DOHH2 (cell line): ENCODE results near the gene GTF2F2.
A peak's percentile ranks its signal among the peaks of the same experiment; 100 is the strongest.

ENCODE experiments used
- H3F3A ChIP-seq: fragments of 200-600 bp; sonication (generic), shearing (Covaris generic); 2 replicates; pipeline ENCODE4 v1.6.0; 2016; ENCODE audit warnings: antibody characterized with exemption, mild to moderate bottlenecking; ENCODE audit not compliant: control insufficient read depth, insufficient read depth
- H3K27ac ChIP-seq: fragments of 200-600 bp; sonication (generic); 2 replicates; pipeline ENCODE4 v1.5.1; 2014; ENCODE audit warnings: low read depth, mild to moderate bottlenecking, low read length, moderate library complexity
- H3K27me3 ChIP-seq: fragments of 200-600 bp; sonication (generic); 2 replicates; pipeline ENCODE4 v1.6.1; 2014; ENCODE audit warnings: mild to moderate bottlenecking, low read length, mixed read lengths; ENCODE audit not compliant: control insufficient read depth
- H3K36me3 ChIP-seq: fragments of 200-600 bp; sonication (generic); 2 replicates; pipeline ENCODE4 v1.6.1; 2014; ENCODE audit warnings: mild to moderate bottlenecking, low read length, moderate library complexity, mixed read lengths; ENCODE audit not compliant: control insufficient read depth
- H3K4me1 ChIP-seq: fragments of 200-600 bp; sonication (generic); 2 replicates; pipeline ENCODE4 v1.6.1; 2014; ENCODE audit warnings: mild to moderate bottlenecking, low read length, mixed read lengths; ENCODE audit not compliant: control insufficient read depth
- H3K4me2 ChIP-seq: fragments of 200-600 bp; sonication (generic); 2 replicates; pipeline ENCODE4 v1.6.0; 2014; ENCODE audit warnings: mild to moderate bottlenecking, low read length, moderate library complexity
- H3K4me3 ChIP-seq: fragments of 200-600 bp; sonication (generic); 2 replicates; pipeline ENCODE4 v1.5.1; 2014; ENCODE audit warnings: mild to moderate bottlenecking, low read length, mixed read lengths
- H3K79me2 ChIP-seq: fragments of 200-600 bp; sonication (generic); 2 replicates; pipeline ENCODE4 v1.6.1; 2014; ENCODE audit warnings: mild to moderate bottlenecking, low read length, mixed read lengths; ENCODE audit not compliant: control insufficient read depth
- H3K9me2 ChIP-seq: fragments of 200-600 bp; sonication (generic); replicated peaks from 2 replicates; pipeline ENCODE4 v1.6.1; 2014; ENCODE audit warnings: mild to moderate bottlenecking, low read length, mixed read lengths; ENCODE audit not compliant: control insufficient read depth
- H3K9me3 ChIP-seq: fragments of 200-600 bp; sonication (generic); 2 replicates; pipeline ENCODE4 v1.6.1; 2014; ENCODE audit warnings: antibody characterized with exemption, low read length, mixed read lengths; ENCODE audit not compliant: control insufficient read depth, insufficient read depth
- H4K20me1 ChIP-seq: fragments of 200-600 bp; sonication (generic); 2 replicates; pipeline ENCODE4 v1.6.0; 2014; ENCODE audit warnings: low read depth, mild to moderate bottlenecking, antibody characterized with exemption, low read length, moderate library complexity; ENCODE audit not compliant: control insufficient read depth, insufficient read depth
- EZH2phosphoT487 ChIP-seq: fragments of 200-600 bp; sonication (generic); IDR thresholded peaks from 2 replicates; pipeline ENCODE4 v1.6.1; 2017; ENCODE audit warnings: borderline replicate concordance, mild to moderate bottlenecking, antibody characterized with exemption, low read length, moderate library complexity, mixed read lengths
- TF ChIP-seq, protein P1 (sequence below): fragments of 200-600 bp; sonication (generic); IDR thresholded peaks from one replicate; pipeline ENCODE4 v1.5.1; 2014; ENCODE audit warnings: antibody characterized with exemption, mild to moderate bottlenecking, low read depth, low read length; ENCODE audit not compliant: poor library complexity, severe bottlenecking

GTF2F2 gene

DNA sequence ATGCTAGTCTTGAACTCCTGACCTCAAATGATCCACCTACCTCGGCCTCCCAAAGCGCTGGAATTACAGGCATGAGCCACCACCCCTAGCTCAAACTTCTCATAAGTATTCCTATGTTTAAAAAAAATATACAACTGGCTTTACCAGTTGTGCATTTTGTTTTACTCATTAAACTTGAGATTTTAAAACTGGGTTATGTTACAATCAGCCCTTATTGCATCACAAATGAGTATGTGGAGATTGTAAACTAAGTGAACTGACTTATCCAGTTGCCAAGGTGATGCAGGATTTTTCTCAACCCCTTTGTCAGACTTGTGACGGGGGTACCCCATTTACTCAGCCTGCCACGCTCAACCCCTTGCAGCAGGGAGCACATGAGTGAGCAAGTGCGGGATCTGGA, 14.4 kb upstream of the GTF2F2 start:
- Histone ChIP-seq H3F3A (no peaks in the 10 kb centered on the region), H3K27ac (no peak overlapping the region), H3K36me3 (no peaks in the 10 kb centered on the region), H4K20me1 (no peaks in the 10 kb centered on the region), H3K79me2 (no peaks in the 10 kb centered on the region), H3K9me3 (no peaks in the 10 kb centered on the region), H3K4me3 (no peak overlapping the region), H3K9me2 (no peaks in the 10 kb centered on the region), H3K27me3 (peaks cover 3% of the 10 kb centered on the region; the same call in 1 of the 2 replicates), H3K4me1 (peaks cover 4% of the 10 kb centered on the region; the same call in 1 of the 2 replicates), H3K4me2 (no peak overlapping the region)
- TF ChIP-seq, protein P1, sequence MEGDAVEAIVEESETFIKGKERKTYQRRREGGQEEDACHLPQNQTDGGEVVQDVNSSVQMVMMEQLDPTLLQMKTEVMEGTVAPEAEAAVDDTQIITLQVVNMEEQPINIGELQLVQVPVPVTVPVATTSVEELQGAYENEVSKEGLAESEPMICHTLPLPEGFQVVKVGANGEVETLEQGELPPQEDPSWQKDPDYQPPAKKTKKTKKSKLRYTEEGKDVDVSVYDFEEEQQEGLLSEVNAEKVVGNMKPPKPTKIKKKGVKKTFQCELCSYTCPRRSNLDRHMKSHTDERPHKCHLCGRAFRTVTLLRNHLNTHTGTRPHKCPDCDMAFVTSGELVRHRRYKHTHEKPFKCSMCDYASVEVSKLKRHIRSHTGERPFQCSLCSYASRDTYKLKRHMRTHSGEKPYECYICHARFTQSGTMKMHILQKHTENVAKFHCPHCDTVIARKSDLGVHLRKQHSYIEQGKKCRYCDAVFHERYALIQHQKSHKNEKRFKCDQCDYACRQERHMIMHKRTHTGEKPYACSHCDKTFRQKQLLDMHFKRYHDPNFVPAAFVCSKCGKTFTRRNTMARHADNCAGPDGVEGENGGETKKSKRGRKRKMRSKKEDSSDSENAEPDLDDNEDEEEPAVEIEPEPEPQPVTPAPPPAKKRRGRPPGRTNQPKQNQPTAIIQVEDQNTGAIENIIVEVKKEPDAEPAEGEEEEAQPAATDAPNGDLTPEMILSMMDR = no peak
- no peak for TF ChIP-seq EZH2phosphoT487

- TF ChIP-seq, protein P1 = no peak
- TF ChIP-seq EZH2phosphoT487 = no peak
- no peaks in the 10 kb centered on the region for H3F3A ChIP-seq
- no peaks in the 10 kb centered on the region for H4K20me1 ChIP-seq
- no peak overlapping the region for H3K4me3 ChIP-seq
- H3K27me3 ChIP-seq = peaks cover 3% of the 10 kb centered on the region; the same call in 1 of the 2 replicates
- no peaks in the 10 kb centered on the region for H3K36me3 ChIP-seq
- H3K27ac ChIP-seq = no peak overlapping the region
- no peaks in the 10 kb centered on the region for H3K9me2 ChIP-seq
- H3K79me2 ChIP-seq = no peaks in the 10 kb centered on the region
- peaks cover 4% of the 10 kb centered on the region; the same call in 1 of the 2 replicates for H3K4me1 ChIP-seq
- H3K4me2 ChIP-seq = no peak overlapping the region
- no peaks in the 10 kb centered on the region for H3K9me3 ChIP-seq
Observed at GRCh38 chr13:45107539-45107938, 12.8 kb upstream of the GTF2F2 start.

DNA sequence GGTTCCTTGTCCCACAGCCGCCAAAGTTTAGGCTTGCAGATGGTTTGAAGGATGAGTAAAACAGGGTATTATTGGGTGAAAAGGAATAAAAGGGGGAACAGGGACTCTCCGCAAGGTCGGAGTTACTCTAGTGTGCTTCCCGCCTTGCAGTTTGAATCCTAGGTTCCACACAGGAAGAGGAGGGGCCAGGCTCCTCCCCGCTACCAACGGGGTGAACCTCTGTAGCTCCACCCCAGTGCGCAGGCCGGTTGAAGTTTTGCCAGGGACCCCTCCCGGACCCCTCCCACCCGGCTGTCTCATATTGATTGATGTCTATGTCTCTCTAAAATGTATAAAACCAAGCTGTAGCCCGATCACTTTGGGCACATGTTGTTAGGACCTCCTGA, 11.6 kb upstream of the GTF2F2 start:
- H3K4me2 ChIP-seq = peak overlapping the region; percentile 32
- H3K9me3 ChIP-seq = no peaks in the 10 kb centered on the region
- peaks cover 4% of the 10 kb centered on the region; the same call in 1 of the 2 replicates for H3K4me1 ChIP-seq
- no peaks in the 10 kb centered on the region for H3K79me2 ChIP-seq
- H3K27me3 ChIP-seq = no peaks in the 10 kb centered on the region
- no peaks in the 10 kb centered on the region for H4K20me1 ChIP-seq
- no peaks in the 10 kb centered on the region for H3K36me3 ChIP-seq
- H3K27ac ChIP-seq = no peak overlapping the region
- H3F3A ChIP-seq = no peaks in the 10 kb centered on the region
- no peak for TF ChIP-seq EZH2phosphoT487
- no peaks in the 10 kb centered on the region for H3K9me2 ChIP-seq
- H3K4me3 ChIP-seq = peak overlapping the region; percentile 15

- Histone ChIP-seq H3K79me2 (no peaks in the 10 kb centered on the region), H4K20me1 (no peaks in the 10 kb centered on the region), H3K9me3 (no peaks in the 10 kb centered on the region), H3F3A (no peaks in the 10 kb centered on the region), H3K4me1 (peaks cover 4% of the 10 kb centered on the region; the same call in 1 of the 2 replicates), H3K27ac (no peak overlapping the region), H3K9me2 (no peaks in the 10 kb centered on the region), H3K4me3 (peak overlapping the region; percentile 15; the same call in 1 of the 2 replicates), H3K36me3 (no peaks in the 10 kb centered on the region), H3K4me2 (peak overlapping the region; percentile 32; the same call in 1 of the 2 replicates), H3K27me3 (no peaks in the 10 kb centered on the region)
- no peak for TF ChIP-seq EZH2phosphoT487
- TF ChIP-seq, protein P1 = no peak
Observed at GRCh38 chr13:45109102-45109720, 11.1 kb upstream of the GTF2F2 start.
